ENCODE measurements around the gene NOTUM. TPM values are rescaled to one million over a fixed set of nuclear protein-coding genes. Genes with fewer than 3 reads are reported as not detected.

Gene NOTUM
- total and polyA plus RNA-seq, 2 experiments from 2014 or later = 0.29 to 1.6 TPM

DNA sequence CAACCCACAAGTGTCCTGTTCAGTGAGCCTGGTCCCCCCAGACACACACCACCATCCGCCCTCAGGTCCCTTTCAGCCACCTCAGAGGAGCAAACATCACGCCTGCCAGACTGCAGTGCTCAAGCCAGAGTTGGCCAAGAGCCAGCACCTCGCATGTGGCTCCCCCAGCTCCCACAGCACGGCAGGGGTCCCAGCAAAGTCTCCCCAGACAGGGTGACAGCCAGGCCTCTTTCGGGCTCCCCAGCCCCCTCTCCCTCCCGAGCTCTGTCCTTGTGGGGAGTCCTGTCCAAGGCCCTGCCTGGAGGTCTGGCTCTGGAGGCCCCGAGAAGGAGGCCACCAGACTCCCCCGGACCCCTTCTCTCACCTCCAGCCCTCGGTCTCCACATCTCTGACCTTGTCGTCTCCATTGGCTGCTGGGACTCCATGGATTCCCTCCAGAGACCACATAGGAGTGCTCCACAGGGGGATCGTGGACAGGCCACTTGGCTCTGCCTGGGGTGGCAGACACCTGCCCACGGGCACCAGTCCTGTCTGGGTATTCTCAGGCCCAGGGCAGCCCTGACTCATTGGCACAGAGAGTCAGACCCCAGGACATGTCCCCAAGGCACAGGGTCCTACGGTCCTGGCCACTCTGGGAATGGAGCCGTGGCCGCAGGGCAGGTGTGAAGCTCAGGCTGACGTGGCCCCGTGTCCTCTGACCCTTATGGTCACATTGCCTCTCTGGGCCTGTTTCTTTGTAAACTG lies 12.2 kb downstream of the NOTUM start:
- peaks cover 16% of the 10 kb centered on the region for H3K27me3 Mint-ChIP-seq (ENCODE audit: insufficient read depth, low read depth, poor library complexity)
- TF ChIP-seq EZH2 (IDR thresholded peaks at IDR 0.05; ENCODE audit: low read depth, unreplicated experiment) (no peak), ZNF331 (CRISPR knock-in tag; IDR thresholded peaks at IDR 0.05; ENCODE audit: low read depth) (no peak), JUNB (IDR thresholded peaks at IDR 0.05; ENCODE audit: unreplicated experiment) (no peak), EZH2phosphoT487 (IDR thresholded peaks at IDR 0.05; ENCODE audit: unreplicated experiment) (no peak)
- TF ChIP-seq, protein P1, sequence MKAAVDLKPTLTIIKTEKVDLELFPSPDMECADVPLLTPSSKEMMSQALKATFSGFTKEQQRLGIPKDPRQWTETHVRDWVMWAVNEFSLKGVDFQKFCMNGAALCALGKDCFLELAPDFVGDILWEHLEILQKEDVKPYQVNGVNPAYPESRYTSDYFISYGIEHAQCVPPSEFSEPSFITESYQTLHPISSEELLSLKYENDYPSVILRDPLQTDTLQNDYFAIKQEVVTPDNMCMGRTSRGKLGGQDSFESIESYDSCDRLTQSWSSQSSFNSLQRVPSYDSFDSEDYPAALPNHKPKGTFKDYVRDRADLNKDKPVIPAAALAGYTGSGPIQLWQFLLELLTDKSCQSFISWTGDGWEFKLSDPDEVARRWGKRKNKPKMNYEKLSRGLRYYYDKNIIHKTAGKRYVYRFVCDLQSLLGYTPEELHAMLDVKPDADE (IDR thresholded peaks at IDR 0.05) = no peak
- TF ChIP-seq, protein P2, sequence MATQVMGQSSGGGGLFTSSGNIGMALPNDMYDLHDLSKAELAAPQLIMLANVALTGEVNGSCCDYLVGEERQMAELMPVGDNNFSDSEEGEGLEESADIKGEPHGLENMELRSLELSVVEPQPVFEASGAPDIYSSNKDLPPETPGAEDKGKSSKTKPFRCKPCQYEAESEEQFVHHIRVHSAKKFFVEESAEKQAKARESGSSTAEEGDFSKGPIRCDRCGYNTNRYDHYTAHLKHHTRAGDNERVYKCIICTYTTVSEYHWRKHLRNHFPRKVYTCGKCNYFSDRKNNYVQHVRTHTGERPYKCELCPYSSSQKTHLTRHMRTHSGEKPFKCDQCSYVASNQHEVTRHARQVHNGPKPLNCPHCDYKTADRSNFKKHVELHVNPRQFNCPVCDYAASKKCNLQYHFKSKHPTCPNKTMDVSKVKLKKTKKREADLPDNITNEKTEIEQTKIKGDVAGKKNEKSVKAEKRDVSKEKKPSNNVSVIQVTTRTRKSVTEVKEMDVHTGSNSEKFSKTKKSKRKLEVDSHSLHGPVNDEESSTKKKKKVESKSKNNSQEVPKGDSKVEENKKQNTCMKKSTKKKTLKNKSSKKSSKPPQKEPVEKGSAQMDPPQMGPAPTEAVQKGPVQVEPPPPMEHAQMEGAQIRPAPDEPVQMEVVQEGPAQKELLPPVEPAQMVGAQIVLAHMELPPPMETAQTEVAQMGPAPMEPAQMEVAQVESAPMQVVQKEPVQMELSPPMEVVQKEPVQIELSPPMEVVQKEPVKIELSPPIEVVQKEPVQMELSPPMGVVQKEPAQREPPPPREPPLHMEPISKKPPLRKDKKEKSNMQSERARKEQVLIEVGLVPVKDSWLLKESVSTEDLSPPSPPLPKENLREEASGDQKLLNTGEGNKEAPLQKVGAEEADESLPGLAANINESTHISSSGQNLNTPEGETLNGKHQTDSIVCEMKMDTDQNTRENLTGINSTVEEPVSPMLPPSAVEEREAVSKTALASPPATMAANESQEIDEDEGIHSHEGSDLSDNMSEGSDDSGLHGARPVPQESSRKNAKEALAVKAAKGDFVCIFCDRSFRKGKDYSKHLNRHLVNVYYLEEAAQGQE (IDR thresholded peaks at IDR 0.05; ENCODE audit: unreplicated experiment) = no peak
- TF ChIP-seq, protein P3, sequence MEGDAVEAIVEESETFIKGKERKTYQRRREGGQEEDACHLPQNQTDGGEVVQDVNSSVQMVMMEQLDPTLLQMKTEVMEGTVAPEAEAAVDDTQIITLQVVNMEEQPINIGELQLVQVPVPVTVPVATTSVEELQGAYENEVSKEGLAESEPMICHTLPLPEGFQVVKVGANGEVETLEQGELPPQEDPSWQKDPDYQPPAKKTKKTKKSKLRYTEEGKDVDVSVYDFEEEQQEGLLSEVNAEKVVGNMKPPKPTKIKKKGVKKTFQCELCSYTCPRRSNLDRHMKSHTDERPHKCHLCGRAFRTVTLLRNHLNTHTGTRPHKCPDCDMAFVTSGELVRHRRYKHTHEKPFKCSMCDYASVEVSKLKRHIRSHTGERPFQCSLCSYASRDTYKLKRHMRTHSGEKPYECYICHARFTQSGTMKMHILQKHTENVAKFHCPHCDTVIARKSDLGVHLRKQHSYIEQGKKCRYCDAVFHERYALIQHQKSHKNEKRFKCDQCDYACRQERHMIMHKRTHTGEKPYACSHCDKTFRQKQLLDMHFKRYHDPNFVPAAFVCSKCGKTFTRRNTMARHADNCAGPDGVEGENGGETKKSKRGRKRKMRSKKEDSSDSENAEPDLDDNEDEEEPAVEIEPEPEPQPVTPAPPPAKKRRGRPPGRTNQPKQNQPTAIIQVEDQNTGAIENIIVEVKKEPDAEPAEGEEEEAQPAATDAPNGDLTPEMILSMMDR (conservative IDR thresholded peaks at IDR 0.05; ENCODE audit: low read depth in 2 of 2) = no peak
- ATAC-seq (no peak), DNase-seq (ENCODE audit: low spot score) (no peak)
- Histone ChIP-seq H3K4me3 (no peak overlapping the region), H3K9me2 (ENCODE audit: insufficient read depth) (no peaks in the 10 kb centered on the region), H3K27me3 (ENCODE audit: insufficient read depth) (no peaks in the 10 kb centered on the region), H3K4me1 (ENCODE audit: insufficient read depth) (peaks cover 4% of the 10 kb centered on the region), H3K36me3 (ENCODE audit: insufficient read depth) (no peaks in the 10 kb centered on the region), H2AFZ (no peak overlapping the region), H3F3A (replicated peaks; ENCODE audit: low read depth) (no peaks in the 10 kb centered on the region), H3K79me2 (replicated peaks; ENCODE audit: insufficient read depth) (no peaks in the 10 kb centered on the region), H3K4me2 (no peak overlapping the region), H4K20me1 (replicated peaks; ENCODE audit: insufficient read depth) (no peaks in the 10 kb centered on the region; the same call in 1 of the 2 replicates), H3K27ac (ENCODE audit: low read depth) (no peak overlapping the region)
- no peak overlapping the region for H3K4me3 Mint-ChIP-seq
- H3K27ac Mint-ChIP-seq = no peak overlapping the region
- peaks cover 3% of the 10 kb centered on the region; the same call in 1 of the 3 replicates for H3K4me1 Mint-ChIP-seq
- H3K9me3 Mint-ChIP-seq = no peaks in the 10 kb centered on the region; the same call in 2 of the 3 replicates
- no peaks in the 10 kb centered on the region for H3K36me3 Mint-ChIP-seq (ENCODE audit: low read depth)

DNA sequence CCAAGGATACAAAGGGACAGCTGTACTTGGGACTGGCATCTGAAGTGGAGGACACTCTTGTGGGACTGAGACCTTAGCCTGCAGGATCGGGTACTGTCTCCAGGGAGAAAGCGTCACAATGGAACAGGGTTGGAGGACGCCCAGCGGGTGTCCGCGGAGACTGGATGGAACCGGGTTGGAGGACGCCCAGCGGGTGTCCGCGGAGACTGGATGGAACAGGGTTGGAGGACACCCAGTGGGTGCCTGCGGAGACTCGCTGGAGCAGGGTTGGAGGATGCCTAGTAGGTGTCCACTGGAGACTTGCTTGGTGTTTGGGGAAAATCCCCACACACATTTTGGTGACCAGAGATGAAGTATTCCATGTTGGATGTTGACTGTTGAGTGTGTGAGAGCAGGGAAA lies 13.8 kb downstream of the NOTUM start, which contains the start of gene MYADML2:
TSS of gene MYADML2 (minus strand) at position 45 of the 400 bp plus-strand sequence. CDS start 5,492 bp downstream, outside the sequence.
- H2AFZ ChIP-seq = no peak within 1 kb of the TSS
- peaks cover 7% of the 10 kb centered on the region for H3K4me1 ChIP-seq (ENCODE audit: insufficient read depth)
- H3K79me2 ChIP-seq (replicated peaks; ENCODE audit: insufficient read depth) = no peaks in the 10 kb centered on the region
- no peaks in the 10 kb centered on the region for H3K36me3 Mint-ChIP-seq (ENCODE audit: low read depth)
- H3K4me1 Mint-ChIP-seq = peaks cover 7% of the 10 kb centered on the region
- ATAC-seq = no peak
- H3K4me2 ChIP-seq = no peak within 1 kb of the TSS
- H3K9me2 ChIP-seq (ENCODE audit: insufficient read depth) = no peaks in the 10 kb centered on the region
- H3K4me3 Mint-ChIP-seq = no peak within 1 kb of the TSS
- H3K4me3 ChIP-seq = no peak within 1 kb of the TSS
- no peak within 1 kb of the TSS for H3K27ac Mint-ChIP-seq
- TF ChIP-seq, protein P1 (IDR thresholded peaks at IDR 0.05) = no peak
- TF ChIP-seq POLR2AphosphoS5 (IDR thresholded peaks at IDR 0.05; ENCODE audit: low read depth) (no peak), ZNF331 (CRISPR knock-in tag; IDR thresholded peaks at IDR 0.05; ENCODE audit: low read depth) (no peak)
- H3K27me3 ChIP-seq (ENCODE audit: insufficient read depth) = no peaks in the 10 kb centered on the region; the same call in 1 of the 2 replicates
- no peak within 1 kb of the TSS for H3K27ac ChIP-seq (ENCODE audit: low read depth)
- peaks cover 20% of the 10 kb centered on the region for H3K27me3 Mint-ChIP-seq (ENCODE audit: insufficient read depth, low read depth, poor library complexity)
- H3K36me3 ChIP-seq (ENCODE audit: insufficient read depth) = no peaks in the 10 kb centered on the region
- H3K9me3 Mint-ChIP-seq = no peaks in the 10 kb centered on the region; the same call in 2 of the 3 replicates
- 0 out of 2 replicates have a peak, but pooled peaks cover 3% of the 10 kb centered on the region for H3F3A ChIP-seq (replicated peaks; ENCODE audit: low read depth)
- no peak for DNase-seq (ENCODE audit: low spot score)
- no peaks in the 10 kb centered on the region; the same call in 1 of the 2 replicates for H4K20me1 ChIP-seq (replicated peaks; ENCODE audit: insufficient read depth)

Measured in GM23338 (cell line).